ENCODE results near the gene CAMK2G.

- TF ChIP-seq CTCF (IDR thresholded peaks at IDR 0.05) (no peak), EZH2 (IDR thresholded peaks at IDR 0.05) (no peak), EZH2phosphoT487 (IDR thresholded peaks at IDR 0.05) (no peak)
These were observed 80.9 kb downstream of the CAMK2G start for GRCh38 chr10:73793456-73793855.

Data from neural progenitor cell (in vitro differentiated cells).